Activated naive CD4-positive, alpha-beta T cell treated with anti-CD3 and anti-CD28 coated beads, Interleukin-2, amount 10 ng/mL, durations not matched to agents 7 days and 5 days (primary cell): ENCODE measurements around the gene ACE.
A peak's percentile ranks its signal among the peaks of the same experiment; 100 is the strongest.

Source experiments
- CTCF ChIA-PET: fragments of 350-600 bp; sonication (Branson Sonifier 250); formaldehyde crosslinking; loops from one replicate; lab custom pipeline; 2021; ENCODE audit warnings: antibody characterized with exemption; lab: Charles Lee
- DNase-seq: peaks from one replicate; pipeline ENCODE4 v3.0.0-alpha.2; 2020
- H3K27ac Mint-ChIP-seq: one replicate; pipeline ENCODE4 v1.8.0; 2021; ENCODE audit warnings: mild to moderate bottlenecking, moderate library complexity, mixed read lengths
- H3K27me3 Mint-ChIP-seq: one replicate; pipeline ENCODE4 v1.8.0; 2021; ENCODE audit warnings: mild to moderate bottlenecking, mixed read lengths
- H3K36me3 Mint-ChIP-seq: one replicate; pipeline ENCODE4 v1.8.0; 2021; ENCODE audit warnings: mixed read lengths
- H3K4me1 Mint-ChIP-seq: one replicate; pipeline ENCODE4 v1.8.0; 2021; ENCODE audit warnings: mixed read lengths
- H3K4me3 Mint-ChIP-seq: one replicate; pipeline ENCODE4 v1.8.0; 2021; ENCODE audit warnings: mild to moderate bottlenecking, moderate library complexity, mixed read lengths
- H3K9me3 Mint-ChIP-seq: one replicate; pipeline ENCODE4 v1.8.0; 2021; ENCODE audit warnings: mixed read lengths

The ACE gene

GRCh38 chr17:63494300-63494928 is 17.6 kb downstream of the ACE start:
- Mint-ChIP-seq H3K4me3 (no peak overlapping the region), H3K9me3 (no peaks in the 10 kb centered on the region), H3K4me1 (no peaks in the 10 kb centered on the region), H3K27ac (no peak overlapping the region), H3K36me3 (no peaks in the 10 kb centered on the region), H3K27me3 (peaks cover 11% of the 10 kb centered on the region)
- CTCF ChIA-PET, result interaction anchor here (1.2 kb wide), 1 partner anchor 69 kb away, joined by 3 read pairs; no protein-coding TSS in a partner anchor
- no peak for DNase-seq

DNA sequence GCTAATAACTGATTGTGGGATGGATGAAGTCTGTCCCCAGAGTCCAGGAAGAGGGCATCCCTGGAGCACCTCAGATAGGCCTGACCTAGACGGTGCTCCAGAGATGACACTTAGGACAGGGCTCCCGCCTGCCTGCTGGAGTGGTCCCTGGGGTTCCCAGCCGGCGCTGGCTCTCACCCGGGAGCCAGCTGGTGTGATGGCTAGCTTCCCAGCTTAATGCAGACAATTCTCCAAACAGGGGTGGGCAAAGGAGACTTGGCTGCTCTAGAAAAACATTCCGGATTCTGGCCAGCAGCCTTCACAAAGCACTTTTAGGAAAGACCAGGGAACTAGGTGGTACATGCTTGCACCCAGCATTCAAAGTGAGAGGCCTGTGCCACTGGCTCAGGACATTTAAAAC is 18.6 kb downstream of the ACE start:
- Mint-ChIP-seq H3K27ac (no peak overlapping the region), H3K27me3 (peaks cover 12% of the 10 kb centered on the region), H3K9me3 (no peaks in the 10 kb centered on the region), H3K36me3 (no peaks in the 10 kb centered on the region), H3K4me1 (no peaks in the 10 kb centered on the region), H3K4me3 (no peak overlapping the region)
- CTCF ChIA-PET, result interaction anchor here (1.2 to 2.0 kb wide), 3 partner anchors 16 to 116 kb away, joined by 3 to 7 read pairs (median 4); no protein-coding TSS in a partner anchor
- DNase-seq, result no peak

GRCh38 chr17:63496177-63496576 is 19.3 kb downstream of the ACE start:
- Mint-ChIP-seq H3K4me1 (no peaks in the 10 kb centered on the region), H3K27ac (no peak overlapping the region), H3K4me3 (no peak overlapping the region), H3K9me3 (no peaks in the 10 kb centered on the region), H3K36me3 (no peaks in the 10 kb centered on the region), H3K27me3 (peaks cover 14% of the 10 kb centered on the region)
- no peak for DNase-seq
- CTCF ChIA-PET, result interaction anchor here (1.3 to 2.0 kb wide), 2 partner anchors 17 to 115 kb away, joined by 4 to 7 read pairs; no protein-coding TSS in a partner anchor

DNA sequence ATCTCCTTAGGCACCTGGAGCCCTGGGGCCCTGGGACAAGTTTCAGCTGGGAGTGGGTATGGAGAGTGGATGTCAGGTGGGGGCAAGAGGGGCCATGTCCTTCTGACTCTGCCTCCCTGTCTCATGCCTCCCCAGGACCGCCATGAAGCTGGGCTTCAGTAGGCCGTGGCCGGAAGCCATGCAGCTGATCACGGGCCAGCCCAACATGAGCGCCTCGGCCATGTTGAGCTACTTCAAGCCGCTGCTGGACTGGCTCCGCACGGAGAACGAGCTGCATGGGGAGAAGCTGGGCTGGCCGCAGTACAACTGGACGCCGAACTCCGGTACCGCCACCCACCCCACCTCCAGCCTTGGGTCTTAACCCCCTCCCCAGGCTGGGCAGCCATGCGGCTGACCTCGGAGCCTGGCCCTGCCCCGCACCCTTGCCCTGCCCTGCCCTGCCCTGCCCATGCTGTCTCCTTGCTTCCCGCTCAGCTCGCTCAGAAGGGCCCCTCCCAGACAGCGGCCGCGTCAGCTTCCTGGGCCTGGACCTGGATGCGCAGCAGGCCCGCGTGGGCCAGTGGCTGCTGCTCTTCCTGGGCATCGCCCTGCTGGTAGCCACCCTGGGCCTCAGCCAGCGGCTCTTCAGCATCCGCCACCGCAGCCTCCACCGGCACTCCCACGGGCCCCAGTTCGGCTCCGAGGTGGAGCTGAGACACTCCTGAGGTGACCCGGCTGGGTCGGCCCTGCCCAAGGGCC is 20.0 kb downstream of the ACE start:
- Mint-ChIP-seq H3K36me3 (no peaks in the 10 kb centered on the region), H3K4me1 (no peaks in the 10 kb centered on the region), H3K4me3 (no peak overlapping the region), H3K27me3 (peaks cover 18% of the 10 kb centered on the region), H3K9me3 (no peaks in the 10 kb centered on the region), H3K27ac (no peak overlapping the region)
- CTCF ChIA-PET, result interaction anchor here (1.3 to 2.0 kb wide), 2 partner anchors 17 to 115 kb away, joined by 4 to 7 read pairs; no protein-coding TSS in a partner anchor
- no peak for DNase-seq

DNA sequence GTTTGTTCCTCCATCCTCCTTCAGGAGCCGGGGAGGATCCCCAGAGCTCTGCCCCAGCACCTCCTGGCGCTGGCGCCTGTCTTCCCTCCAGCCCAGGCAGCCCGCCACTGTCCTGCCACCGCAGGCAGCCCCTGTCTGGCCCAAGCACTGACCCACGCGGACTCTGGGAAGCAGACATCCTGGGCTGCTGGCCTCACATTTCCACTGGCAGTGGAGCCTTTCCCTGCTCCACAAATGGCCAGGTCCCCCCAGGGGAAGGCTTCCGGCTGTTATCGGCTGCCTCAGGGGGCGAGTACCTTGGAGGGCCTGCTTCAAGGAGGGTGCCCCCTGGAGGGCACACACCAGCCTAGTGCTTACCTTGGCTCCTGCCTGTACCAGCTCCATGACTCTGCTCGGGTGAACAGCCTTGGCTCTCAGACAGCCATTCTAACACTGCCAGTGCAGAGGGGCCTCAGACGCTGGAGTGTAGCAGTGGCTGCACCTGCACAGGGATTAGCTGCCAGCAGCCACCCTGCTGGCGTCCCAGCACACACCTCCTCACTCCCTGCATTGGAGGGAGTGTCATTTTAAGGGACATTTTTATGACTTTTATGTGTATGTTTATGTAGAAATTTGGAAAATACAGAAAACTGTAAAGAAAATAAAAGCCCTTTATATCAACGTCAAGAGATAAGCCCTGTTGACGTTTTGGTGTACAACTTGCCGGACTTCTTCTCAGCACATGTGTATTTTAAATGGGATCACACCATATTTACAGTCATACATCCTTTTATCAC is 21.0 kb downstream of the ACE start:
- H3K4me3 Mint-ChIP-seq, result no peak overlapping the region
- no peaks in the 10 kb centered on the region for H3K4me1 Mint-ChIP-seq
- DNase-seq, result no peak
- H3K27ac Mint-ChIP-seq, result no peak overlapping the region
- H3K36me3 Mint-ChIP-seq, result no peaks in the 10 kb centered on the region
- peaks cover 13% of the 10 kb centered on the region for H3K27me3 Mint-ChIP-seq
- CTCF ChIA-PET, result interaction anchor here (0.6 kb wide), 1 partner anchor 17 kb away, joined by 3 read pairs; no protein-coding TSS in a partner anchor
- H3K9me3 Mint-ChIP-seq, result no peaks in the 10 kb centered on the region

DNA sequence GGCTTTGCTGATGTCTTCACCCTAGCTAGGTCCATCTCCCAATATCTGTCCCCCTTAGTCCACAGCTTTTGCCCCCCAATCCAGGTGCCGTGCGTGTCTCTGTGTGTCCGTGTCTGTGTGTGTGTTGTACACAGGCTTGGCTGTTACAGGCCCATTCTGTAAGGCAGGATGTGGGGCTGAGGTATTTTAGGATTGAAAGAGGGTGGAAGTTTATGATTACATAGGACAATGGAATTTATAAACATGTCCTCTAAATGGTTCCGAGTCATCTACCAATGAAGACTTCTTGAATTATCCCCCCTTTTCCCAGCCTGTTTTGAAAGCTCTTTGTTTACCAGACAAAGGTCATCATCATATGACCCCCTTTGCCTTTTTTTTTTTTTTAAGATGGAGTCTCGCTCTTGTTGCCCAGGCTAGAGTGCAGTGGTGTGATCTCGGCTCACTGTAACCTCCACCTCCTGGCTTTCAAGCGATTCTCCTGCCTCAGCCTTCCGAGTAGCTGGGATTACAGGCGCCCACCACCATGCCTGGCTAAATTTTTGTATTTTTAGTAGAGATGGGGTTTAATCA is 21.9 kb downstream of the ACE start:
- Mint-ChIP-seq H3K4me1 (no peaks in the 10 kb centered on the region), H3K36me3 (no peaks in the 10 kb centered on the region), H3K27me3 (peaks cover 18% of the 10 kb centered on the region), H3K9me3 (no peaks in the 10 kb centered on the region), H3K27ac (peak overlapping the region; percentile 65), H3K4me3 (no peak overlapping the region)
- CTCF ChIA-PET, result interaction anchor here (0.6 kb wide), 1 partner anchor 16 kb away, joined by 3 read pairs; no protein-coding TSS in a partner anchor
- DNase-seq, result no peak

- Mint-ChIP-seq H3K27me3 (peaks cover 33% of the 10 kb centered on the region), H3K9me3 (peaks cover 6% of the 10 kb centered on the region), H3K4me1 (no peaks in the 10 kb centered on the region), H3K4me3 (no peak overlapping the region), H3K27ac (no peak overlapping the region), H3K36me3 (no peaks in the 10 kb centered on the region)
- DNase-seq, result no peak
- CTCF ChIA-PET, result no interaction called here
Measured at GRCh38 chr17:63500543-63501390, 23.9 kb downstream of the ACE start.

DNA sequence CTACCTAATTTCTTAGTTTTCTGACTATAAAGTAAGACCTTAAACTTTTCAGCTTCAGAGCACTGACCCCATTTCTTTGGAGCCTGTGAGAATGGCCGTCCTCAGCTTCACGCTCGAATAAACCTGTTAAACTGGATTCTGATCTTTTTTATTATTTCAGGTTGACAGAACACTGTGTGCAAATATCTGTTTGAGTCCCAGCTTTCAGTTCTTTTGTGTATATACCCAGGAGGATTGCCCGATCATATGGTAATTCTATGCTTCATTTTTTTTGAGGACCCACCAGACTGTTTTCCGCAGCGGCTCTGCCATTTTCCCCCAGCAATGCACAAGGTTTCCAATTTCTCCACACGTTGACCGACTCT is 26.5 kb downstream of the ACE start:
- DNase-seq, result no peak
- CTCF ChIA-PET, result interaction anchor here (0.6 kb wide), 1 partner anchor 53 kb away, joined by 3 read pairs; no protein-coding TSS in a partner anchor
- Mint-ChIP-seq H3K27me3 (peaks cover 52% of the 10 kb centered on the region), H3K36me3 (no peaks in the 10 kb centered on the region), H3K4me1 (no peaks in the 10 kb centered on the region), H3K27ac (no peak overlapping the region), H3K9me3 (peaks cover 7% of the 10 kb centered on the region), H3K4me3 (no peak overlapping the region)

DNA sequence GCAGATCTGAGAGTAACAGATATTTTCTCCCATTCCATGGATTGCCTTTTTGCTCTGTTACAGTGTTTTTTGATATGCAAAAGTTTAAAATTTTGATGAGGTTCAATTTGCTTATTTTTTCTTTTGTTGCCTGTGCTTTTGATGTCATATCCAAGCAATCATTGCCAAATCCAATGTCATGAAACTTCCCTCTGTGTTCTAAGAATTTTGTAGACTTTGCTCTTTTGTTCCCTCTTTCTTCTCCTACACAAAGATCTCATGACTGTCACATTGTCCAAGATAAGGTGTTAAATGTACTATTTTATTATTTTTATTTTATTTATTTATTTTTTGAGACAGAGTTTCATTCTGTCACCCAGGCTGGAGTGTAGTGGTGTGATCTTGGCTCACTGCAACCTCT is 27.4 kb downstream of the ACE start:
- CTCF ChIA-PET, result no interaction called here
- Mint-ChIP-seq H3K27ac (no peak overlapping the region), H3K27me3 (peaks cover 52% of the 10 kb centered on the region), H3K4me3 (no peak overlapping the region), H3K9me3 (peaks cover 7% of the 10 kb centered on the region), H3K36me3 (no peaks in the 10 kb centered on the region), H3K4me1 (no peaks in the 10 kb centered on the region)
- DNase-seq, result no peak

- no peak for DNase-seq
- H3K27ac Mint-ChIP-seq, result no peak overlapping the region
- peaks cover 7% of the 10 kb centered on the region for H3K9me3 Mint-ChIP-seq
- H3K27me3 Mint-ChIP-seq, result peaks cover 51% of the 10 kb centered on the region
- no peaks in the 10 kb centered on the region for H3K36me3 Mint-ChIP-seq
- no peak overlapping the region for H3K4me3 Mint-ChIP-seq
- H3K4me1 Mint-ChIP-seq, result no peaks in the 10 kb centered on the region
- CTCF ChIA-PET, result no interaction called here
Measured at GRCh38 chr17:63505341-63505740, 28.5 kb downstream of the ACE start.

DNA sequence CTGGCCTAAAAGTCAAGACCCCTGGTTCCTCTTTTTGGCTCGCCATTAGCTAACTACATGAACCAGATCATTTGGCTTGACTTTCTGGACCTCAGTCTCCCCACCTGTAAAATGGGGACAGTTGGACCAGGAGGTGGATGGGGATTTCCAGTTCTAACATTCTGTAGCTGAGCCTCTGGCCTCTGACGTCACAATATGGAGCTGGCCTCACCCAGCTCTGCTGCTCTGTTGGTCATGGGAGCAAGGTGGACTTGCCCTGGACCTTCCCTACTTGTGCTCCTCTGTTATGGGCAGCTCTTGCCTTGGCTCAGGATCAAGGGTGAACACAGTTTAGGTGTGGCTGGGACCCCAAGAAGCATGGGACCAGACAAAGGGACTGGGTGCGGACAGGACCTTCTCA is 29.8 kb downstream of the ACE start:
- CTCF ChIA-PET, result no interaction called here
- H3K27ac Mint-ChIP-seq, result no peak overlapping the region
- no peaks in the 10 kb centered on the region for H3K36me3 Mint-ChIP-seq
- no peak overlapping the region for H3K4me3 Mint-ChIP-seq
- peaks cover 39% of the 10 kb centered on the region for H3K27me3 Mint-ChIP-seq
- no peak for DNase-seq
- no peaks in the 10 kb centered on the region for H3K4me1 Mint-ChIP-seq
- peaks cover 7% of the 10 kb centered on the region for H3K9me3 Mint-ChIP-seq

GRCh38 chr17:63511331-63511730 is 34.5 kb downstream of the ACE start:
- H3K27ac Mint-ChIP-seq, result no peak overlapping the region
- no peak for DNase-seq
- H3K9me3 Mint-ChIP-seq, result no peaks in the 10 kb centered on the region
- no peak overlapping the region for H3K4me3 Mint-ChIP-seq
- H3K36me3 Mint-ChIP-seq, result no peaks in the 10 kb centered on the region
- H3K27me3 Mint-ChIP-seq, result peaks cover 33% of the 10 kb centered on the region
- H3K4me1 Mint-ChIP-seq, result no peaks in the 10 kb centered on the region
- CTCF ChIA-PET, result no interaction called here

DNA sequence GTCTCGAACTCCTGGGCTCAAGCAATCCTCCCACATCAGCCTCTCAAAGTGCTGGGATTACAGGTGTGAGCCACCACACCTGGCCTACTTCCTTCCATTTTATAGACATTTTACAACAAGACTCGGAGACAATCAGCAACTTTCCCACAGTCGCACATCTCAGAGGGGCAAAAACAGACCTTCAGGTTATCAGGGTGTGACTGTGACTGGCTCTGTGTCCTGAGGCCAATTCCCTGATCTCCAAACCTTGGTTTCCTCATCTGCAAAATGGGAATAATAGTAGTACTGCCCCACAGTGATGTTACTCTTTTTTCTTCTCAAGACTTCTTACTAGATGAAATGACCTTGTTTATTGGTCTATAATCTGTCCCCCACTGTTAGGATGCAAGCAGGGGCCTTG is 35.5 kb downstream of the ACE start:
- CTCF ChIA-PET, result no interaction called here
- Mint-ChIP-seq H3K36me3 (no peaks in the 10 kb centered on the region), H3K9me3 (no peaks in the 10 kb centered on the region), H3K4me3 (no peak overlapping the region), H3K27ac (no peak overlapping the region), H3K4me1 (no peaks in the 10 kb centered on the region), H3K27me3 (peaks cover 31% of the 10 kb centered on the region)
- DNase-seq, result no peak
